HEK293 (cell line): ENCODE data around the gene EQTN.

ENCODE experiments used
- CTCF ChIA-PET: fragments of 350-600 bp; formaldehyde crosslinking; extraction: SDS; loops from one replicate; lab custom pipeline; 2021; ENCODE audit warnings: antibody characterized with exemption; lab: Yijun Ruan, JAX
- POLR2A ChIA-PET: fragments of 300-600 bp; formaldehyde crosslinking; extraction: SDS; loops from one replicate; lab custom pipeline; 2020; ENCODE audit warnings: antibody characterized with exemption, inconsistent platforms; lab: Yijun Ruan, JAX
- H3K27ac ChIP-seq: fragments of 200-500 bp; sonication (Bioruptor generic); 2 replicates; pipeline ENCODE4 v1.5.1; 2014; ENCODE audit warnings: low read depth, low read length, control low read depth, inconsistent platforms; ENCODE audit errors: extremely low read depth
- H3K36me3 ChIP-seq, 2 experiments: fragments of 200-500 bp in 1 of 2; sonication (Bioruptor generic) in 1 of 2; 1 replicate in 1 of 2; 2 replicates in 1 of 2; pipeline ENCODE4 v1.5.1; 2014 to 2017; ENCODE audit warnings: inconsistent platforms in 2 of 2, low read length in 2 of 2; ENCODE audit not compliant: control insufficient read depth in 2 of 2, insufficient read depth in 1 of 2
- H3K4me1 ChIP-seq: fragments of 200-500 bp; sonication (Bioruptor generic); 2 replicates; pipeline ENCODE4 v1.5.1; 2014; ENCODE audit warnings: mild to moderate bottlenecking, low read length, inconsistent platforms; ENCODE audit not compliant: control insufficient read depth, insufficient read depth
- H3K4me3 ChIP-seq: 2 replicates; pipeline ENCODE4 v1.5.1; 2011; ENCODE audit warnings: low read depth, mild to moderate bottlenecking, control low read depth, low read length, moderate library complexity
- H3K9me3 ChIP-seq: fragments of 200-500 bp; sonication (Bioruptor generic); 2 replicates; pipeline ENCODE4 v1.5.1; 2014; ENCODE audit warnings: low read depth, low read length, inconsistent platforms; ENCODE audit not compliant: control insufficient read depth, insufficient read depth
- GLI4 ChIP-seq: fragments of 450-650 bp; formaldehyde crosslinking; IDR thresholded peaks from 2 replicates; pipeline ENCODE4 v1.5.1; 2016; ENCODE audit warnings: missing biosample characterization, missing genetic modification characterization
- GLIS2 ChIP-seq: fragments of 450-650 bp; formaldehyde crosslinking; IDR thresholded peaks from 2 replicates; pipeline ENCODE4 v1.5.1; 2016; ENCODE audit warnings: missing biosample characterization, missing genetic modification characterization
- ZBTB1 ChIP-seq: fragments of 450-650 bp; formaldehyde crosslinking; IDR thresholded peaks from 2 replicates; pipeline ENCODE4 v1.5.1; 2016; ENCODE audit warnings: missing biosample characterization, missing genetic modification characterization
- ZFP37 ChIP-seq: fragments of 450-650 bp; formaldehyde crosslinking; IDR thresholded peaks from 2 replicates; pipeline ENCODE4 v1.5.1; 2016; ENCODE audit warnings: missing biosample characterization, missing genetic modification characterization
- ZNF155 ChIP-seq: fragments of 450-650 bp; formaldehyde crosslinking; IDR thresholded peaks from 2 replicates; pipeline ENCODE4 v1.5.1; 2016; ENCODE audit warnings: missing biosample characterization, missing genetic modification characterization
- ZNF174 ChIP-seq: fragments of 450-650 bp; formaldehyde crosslinking; IDR thresholded peaks from 2 replicates; pipeline ENCODE4 v1.5.0; 2017; ENCODE audit warnings: missing biosample characterization, mild to moderate bottlenecking, missing genetic modification characterization
- ZNF221 ChIP-seq: fragments of 450-650 bp; formaldehyde crosslinking; IDR thresholded peaks from 2 replicates; pipeline ENCODE4 v1.5.1; 2017; ENCODE audit warnings: missing biosample characterization, missing genetic modification characterization, borderline replicate concordance
- ZNF223 ChIP-seq: fragments of 450-650 bp; formaldehyde crosslinking; IDR thresholded peaks from 2 replicates; pipeline ENCODE4 v1.5.1; 2016; ENCODE audit warnings: missing biosample characterization, missing genetic modification characterization
- ZNF23 ChIP-seq: fragments of 450-650 bp; formaldehyde crosslinking; IDR thresholded peaks from 2 replicates; pipeline ENCODE4 v1.5.1; 2016; ENCODE audit warnings: missing biosample characterization, missing genetic modification characterization, borderline replicate concordance
- ZNF24 ChIP-seq: fragments of 450-650 bp; formaldehyde crosslinking; IDR thresholded peaks from 2 replicates; pipeline ENCODE4 v1.5.1; 2016; ENCODE audit warnings: missing biosample characterization, missing genetic modification characterization
- ZNF248 ChIP-seq: fragments of 450-650 bp; formaldehyde crosslinking; IDR thresholded peaks from 2 replicates; pipeline ENCODE4 v1.5.1; 2017; ENCODE audit warnings: missing biosample characterization, missing genetic modification characterization
- ZNF274 ChIP-seq, 2 experiments: fragments of 200-500 bp in 1 of 2; fragments of 450-650 bp in 1 of 2; sonication (Bioruptor generic) in 1 of 2; formaldehyde crosslinking in 1 of 2; IDR thresholded peaks; 2 replicates each; pipeline versions ENCODE4 v1.5.1 to v1.6.1; 2014 to 2016; ENCODE audit warnings: borderline replicate concordance in 1 of 2, inconsistent platforms in 1 of 2, low read length in 1 of 2, missing biosample characterization in 1 of 2, missing genetic modification characterization in 1 of 2
- ZNF423 ChIP-seq: fragments of 450-650 bp; formaldehyde crosslinking; IDR thresholded peaks from 2 replicates; pipeline ENCODE4 v1.5.1; 2016; ENCODE audit warnings: missing biosample characterization, missing genetic modification characterization
- ZNF433 ChIP-seq: fragments of 450-650 bp; formaldehyde crosslinking; IDR thresholded peaks from 2 replicates; pipeline ENCODE4 v1.5.1; 2016; ENCODE audit warnings: missing biosample characterization, missing genetic modification characterization, low read depth
- ZNF610 ChIP-seq: fragments of 450-650 bp; formaldehyde crosslinking; IDR thresholded peaks from 2 replicates; pipeline ENCODE4 v1.5.1; 2016; ENCODE audit warnings: missing biosample characterization, missing genetic modification characterization, borderline replicate concordance
- ZNF843 ChIP-seq: fragments of 450-650 bp; formaldehyde crosslinking; IDR thresholded peaks from 2 replicates; pipeline ENCODE4 v1.5.1; 2016; ENCODE audit warnings: missing biosample characterization, missing genetic modification characterization
- TF ChIP-seq, protein P1 (sequence below): fragments of 450-650 bp; formaldehyde crosslinking; IDR thresholded peaks from 2 replicates; pipeline ENCODE4 v1.5.1; 2016; ENCODE audit warnings: missing biosample characterization, missing genetic modification characterization, low read depth
- TF ChIP-seq, protein P2 (sequence below): fragments of 450-650 bp; formaldehyde crosslinking; IDR thresholded peaks from 2 replicates; pipeline ENCODE4 v1.5.1; 2016; ENCODE audit warnings: missing biosample characterization, missing genetic modification characterization
- TF ChIP-seq, protein P3 (sequence below): IDR thresholded peaks from 2 replicates; pipeline ENCODE4 v1.6.1; 2011; ENCODE audit warnings: mild to moderate bottlenecking, low read depth, low read length, borderline replicate concordance

The EQTN gene

DNA sequence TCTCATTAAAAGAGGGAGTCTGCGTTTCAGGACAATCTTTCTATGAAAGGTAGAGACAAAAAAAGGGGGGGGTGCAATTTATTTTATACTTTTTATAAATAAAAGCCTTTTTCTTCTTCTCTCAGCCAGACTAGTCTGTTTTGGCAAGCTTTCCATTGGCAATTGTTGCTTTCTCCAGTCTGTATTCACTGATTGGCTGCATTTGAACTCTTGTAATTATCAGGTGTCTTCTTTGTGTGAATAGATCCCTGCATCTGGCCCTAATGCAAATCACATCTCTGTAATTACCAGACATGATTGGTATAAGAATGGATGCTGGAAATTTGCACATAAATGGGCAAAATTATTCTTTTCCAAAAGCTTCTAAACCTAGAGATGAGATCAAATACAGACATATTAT is 7.6 kb upstream of the EQTN start (continued):
- TF ChIP-seq, protein P1, sequence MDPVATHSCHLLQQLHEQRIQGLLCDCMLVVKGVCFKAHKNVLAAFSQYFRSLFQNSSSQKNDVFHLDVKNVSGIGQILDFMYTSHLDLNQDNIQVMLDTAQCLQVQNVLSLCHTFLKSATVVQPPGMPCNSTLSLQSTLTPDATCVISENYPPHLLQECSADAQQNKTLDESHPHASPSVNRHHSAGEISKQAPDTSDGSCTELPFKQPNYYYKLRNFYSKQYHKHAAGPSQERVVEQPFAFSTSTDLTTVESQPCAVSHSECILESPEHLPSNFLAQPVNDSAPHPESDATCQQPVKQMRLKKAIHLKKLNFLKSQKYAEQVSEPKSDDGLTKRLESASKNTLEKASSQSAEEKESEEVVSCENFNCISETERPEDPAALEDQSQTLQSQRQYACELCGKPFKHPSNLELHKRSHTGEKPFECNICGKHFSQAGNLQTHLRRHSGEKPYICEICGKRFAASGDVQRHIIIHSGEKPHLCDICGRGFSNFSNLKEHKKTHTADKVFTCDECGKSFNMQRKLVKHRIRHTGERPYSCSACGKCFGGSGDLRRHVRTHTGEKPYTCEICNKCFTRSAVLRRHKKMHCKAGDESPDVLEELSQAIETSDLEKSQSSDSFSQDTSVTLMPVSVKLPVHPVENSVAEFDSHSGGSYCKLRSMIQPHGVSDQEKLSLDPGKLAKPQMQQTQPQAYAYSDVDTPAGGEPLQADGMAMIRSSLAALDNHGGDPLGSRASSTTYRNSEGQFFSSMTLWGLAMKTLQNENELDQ (tag by site-specific recombination) = no peak
- TF ChIP-seq, protein P2, sequence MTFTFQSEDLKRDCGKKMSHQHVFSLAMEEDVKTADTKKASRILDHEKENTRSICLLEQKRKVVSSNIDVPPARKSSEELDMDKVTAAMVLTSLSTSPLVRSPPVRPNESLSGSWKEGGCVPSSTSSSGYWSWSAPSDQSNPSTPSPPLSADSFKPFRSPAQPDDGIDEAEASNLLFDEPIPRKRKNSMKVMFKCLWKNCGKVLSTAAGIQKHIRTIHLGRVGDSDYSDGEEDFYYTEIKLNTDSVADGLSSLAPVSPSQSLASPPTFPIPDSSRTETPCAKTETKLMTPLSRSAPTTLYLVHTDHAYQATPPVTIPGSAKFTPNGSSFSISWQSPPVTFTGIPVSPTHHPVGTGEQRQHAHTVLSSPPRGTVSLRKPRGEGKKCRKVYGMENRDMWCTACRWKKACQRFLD = no peak
- TF ChIP-seq ZNF155 (tag by site-specific recombination) = no peak
- no peak for TF ChIP-seq ZNF423 (tag by site-specific recombination)
- TF ChIP-seq ZNF248 (tag by site-specific recombination) = no peak
- TF ChIP-seq GLIS2 (tag by site-specific recombination) = no peak
- TF ChIP-seq ZFP37 (tag by site-specific recombination) = no peak
- TF ChIP-seq, all 188 proteins: peak for 0

DNA sequence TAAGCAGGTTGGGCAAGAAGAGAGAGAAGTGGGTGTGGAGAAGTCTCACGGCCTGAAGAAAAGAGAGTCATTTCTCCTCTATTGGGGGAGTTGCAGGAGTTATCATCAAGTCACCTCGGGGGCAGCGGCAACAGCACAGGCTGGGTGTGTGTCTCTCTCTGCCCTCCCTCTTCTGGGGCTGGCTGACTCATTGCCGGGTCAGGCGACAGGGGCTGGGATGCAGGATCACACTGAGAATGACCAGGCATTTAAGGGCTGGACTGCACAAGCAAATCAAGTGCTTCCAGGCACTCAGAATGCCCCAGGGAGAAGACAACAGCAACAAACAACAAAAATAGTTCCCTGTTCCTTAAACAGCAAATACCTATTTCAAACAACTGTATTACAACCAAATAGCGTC is 6.3 kb upstream of the EQTN start:
- Histone ChIP-seq H3K4me3 (no peak overlapping the region), H3K4me1 (no peaks in the 10 kb centered on the region), H3K36me3 (no peaks in the 10 kb centered on the region), H3K27ac (no peak overlapping the region), H3K9me3 (no peaks in the 10 kb centered on the region)
- TF ChIP-seq ZNF274 (IDR thresholded peaks at IDR 0.05; ENCODE audit: low read length) (no peak), ZNF274 (tag by site-specific recombination; IDR thresholded peaks at IDR 0.05; ENCODE audit: borderline replicate concordance) (no peak)
- ChIA-PET POLR2A (no interaction called here), CTCF (interaction anchor here (0.6 to 0.7 kb wide), 2 partner anchors 172 to 270 kb away, joined by 3 to 4 read pairs; partner anchors contain the start of gene C9orf72)

DNA sequence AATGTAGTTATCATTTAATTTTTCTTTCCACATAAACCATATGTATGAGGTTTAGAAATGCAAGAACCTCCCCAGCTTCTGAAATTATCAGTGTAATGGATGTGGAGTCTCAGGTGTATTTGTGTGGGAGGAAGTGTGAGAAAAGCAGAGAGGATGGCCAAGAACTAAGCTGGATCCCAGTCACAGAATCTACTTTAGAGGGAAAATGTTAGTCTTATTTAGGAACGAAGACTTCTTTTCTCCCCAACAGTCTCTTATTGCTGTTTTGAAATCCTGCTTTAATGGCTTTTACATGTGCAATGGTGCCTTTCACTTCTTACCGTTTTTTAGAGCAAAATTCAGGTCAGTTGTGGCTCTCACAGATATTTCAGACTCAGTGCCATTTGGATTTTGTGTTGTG is 3.0 kb downstream of the EQTN start:
- TF ChIP-seq ZNF433 (tag by site-specific recombination) (no peak), ZNF174 (tag by site-specific recombination) (no peak), ZNF843 (tag by site-specific recombination) (no peak), ZNF23 (tag by site-specific recombination) (no peak)
- Histone ChIP-seq H3K4me3 (no peak overlapping the region), H3K4me1 (no peaks in the 10 kb centered on the region), H3K36me3 (no peaks in the 10 kb centered on the region), H3K9me3 (no peaks in the 10 kb centered on the region), H3K27ac (no peak overlapping the region)
- ChIA-PET POLR2A (no interaction called here), CTCF (interaction anchor here (0.7 kb wide), 1 partner anchor 11 kb away, joined by 3 read pairs; no protein-coding TSS in a partner anchor)

DNA sequence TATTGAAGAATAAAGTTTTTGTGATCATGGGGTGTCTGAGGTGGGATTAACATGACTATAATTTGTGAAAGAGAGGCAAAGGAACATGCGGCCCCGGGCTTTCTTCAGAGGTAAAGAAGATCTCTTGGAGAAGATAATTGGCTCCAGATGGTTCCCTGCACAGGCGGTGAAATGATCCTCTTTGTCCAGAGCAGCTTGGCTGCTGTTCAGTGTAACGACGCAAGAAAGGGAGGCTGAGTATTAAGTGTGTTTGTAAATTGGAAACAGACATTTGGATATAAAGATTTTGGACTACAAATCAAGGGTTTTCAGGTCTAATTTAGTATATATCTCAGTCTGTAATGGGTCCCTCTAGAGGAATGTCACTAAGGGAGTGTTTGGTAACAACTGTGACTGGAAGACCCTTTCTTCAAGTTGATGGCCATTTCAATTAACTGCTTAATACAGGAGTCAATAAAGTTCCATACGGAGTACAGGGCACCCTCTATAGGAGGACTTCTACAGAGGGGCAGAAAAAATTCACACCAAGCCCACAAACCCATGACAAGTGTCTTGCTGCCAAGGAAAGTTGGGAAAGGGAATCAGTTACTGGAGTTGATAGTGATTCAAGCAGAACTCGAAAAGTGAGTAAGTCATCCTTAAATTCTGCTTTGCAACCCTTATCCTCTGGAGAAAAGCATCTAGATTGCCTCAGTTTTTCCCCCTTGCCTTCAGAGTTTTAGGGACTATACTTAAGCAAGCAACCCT is 4.1 kb downstream of the EQTN start:
- Histone ChIP-seq H3K4me1 (no peaks in the 10 kb centered on the region), H3K27ac (no peak overlapping the region), H3K36me3 (no peaks in the 10 kb centered on the region), H3K9me3 (no peaks in the 10 kb centered on the region), H3K4me3 (no peak overlapping the region)
- ChIA-PET POLR2A (no interaction called here), CTCF (no interaction called here)
- TF ChIP-seq ZNF610 (no peak), GLI4 (tag by site-specific recombination) (no peak), ZBTB1 (no peak), ZNF221 (no peak), ZNF223 (tag by site-specific recombination) (no peak), ZNF24 (tag by site-specific recombination) (no peak)
- TF ChIP-seq, protein P3, sequence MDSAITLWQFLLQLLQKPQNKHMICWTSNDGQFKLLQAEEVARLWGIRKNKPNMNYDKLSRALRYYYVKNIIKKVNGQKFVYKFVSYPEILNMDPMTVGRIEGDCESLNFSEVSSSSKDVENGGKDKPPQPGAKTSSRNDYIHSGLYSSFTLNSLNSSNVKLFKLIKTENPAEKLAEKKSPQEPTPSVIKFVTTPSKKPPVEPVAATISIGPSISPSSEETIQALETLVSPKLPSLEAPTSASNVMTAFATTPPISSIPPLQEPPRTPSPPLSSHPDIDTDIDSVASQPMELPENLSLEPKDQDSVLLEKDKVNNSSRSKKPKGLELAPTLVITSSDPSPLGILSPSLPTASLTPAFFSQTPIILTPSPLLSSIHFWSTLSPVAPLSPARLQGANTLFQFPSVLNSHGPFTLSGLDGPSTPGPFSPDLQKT = no peak
